Measurements from ENCODE around the gene GNPTAB.

- TF ChIP-seq PRDM15 (CRISPR knock-in tag; IDR thresholded peaks at IDR 0.05) (no peak), EZH2 (conservative IDR thresholded peaks at IDR 0.05; ENCODE audit: low read depth, low read length) (no peak), RBAK (CRISPR knock-in tag; IDR thresholded peaks at IDR 0.05) (no peak), JARID2 (CRISPR knock-in tag; IDR thresholded peaks at IDR 0.05; ENCODE audit: insufficient replicate concordance) (no peak), KAT7 (CRISPR knock-in tag; IDR thresholded peaks at IDR 0.05; ENCODE audit: borderline replicate concordance) (no peak), ZNF431 (CRISPR knock-in tag; IDR thresholded peaks at IDR 0.05; ENCODE audit: borderline replicate concordance, low read depth) (no peak), RAD51 (IDR thresholded peaks at IDR 0.05; ENCODE audit: borderline replicate concordance) (no peak), CEBPB (IDR thresholded peaks at IDR 0.05; ENCODE audit: borderline replicate concordance, low read depth, low read length) (no peak), FOXA1 (IDR thresholded peaks at IDR 0.05) (no peak), FOXA1 (CRISPR knock-in tag; IDR thresholded peaks at IDR 0.05) (no peak), FOXP4 (CRISPR knock-in tag; IDR thresholded peaks at IDR 0.05) (no peak), MYC (CRISPR knock-in tag; IDR thresholded peaks at IDR 0.05; ENCODE audit: borderline replicate concordance) (no peak), GTF2F1 (IDR thresholded peaks at IDR 0.05; ENCODE audit: low read length) (no peak), CREB1 (IDR thresholded peaks at IDR 0.05) (no peak), CREB1 (CRISPR knock-in tag; IDR thresholded peaks at IDR 0.05) (no peak)
These were observed 5.9 kb downstream of the GNPTAB start for GRCh38 chr12:101824831-101825230.
